Measurements from ENCODE around the gene MRPS33. TPM values are rescaled to one million over a fixed set of nuclear protein-coding genes. Genes with fewer than 3 reads are reported as not detected.

MRPS33 gene
- total and polyA plus RNA-seq, 2 donors (not counting 1 experiment from before 2014, with no cell fraction given), result 9.1 to 25.3 TPM

DNA sequence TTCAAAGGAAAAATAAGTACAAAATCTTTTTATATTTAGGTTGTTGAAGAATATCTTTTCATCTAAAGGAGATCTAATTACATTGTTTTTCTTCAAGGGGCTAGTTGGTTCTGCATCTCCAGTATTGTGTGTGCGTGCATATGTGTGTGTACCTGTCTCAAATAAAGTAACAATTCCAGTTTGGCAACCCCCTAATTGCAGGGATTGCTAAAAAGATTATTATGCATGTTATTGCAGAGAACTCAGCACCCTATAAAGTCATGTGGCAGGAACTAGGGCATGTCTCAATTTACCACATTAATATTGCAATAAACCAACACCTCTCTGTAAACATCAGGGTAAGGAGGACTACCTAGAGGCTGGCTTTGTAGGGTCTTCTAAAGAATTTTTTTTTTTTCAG, 37.0 kb downstream of the MRPS33 start:
- Histone ChIP-seq H3K4me2 (replicated peaks; ENCODE audit: low read depth, low read length, poor library complexity, severe bottlenecking) (no peak overlapping the region), H3K27me3 (replicated peaks in 1 of 4; ENCODE audit: control extremely low read depth in 1 of 4, control insufficient read depth in 3 of 4, insufficient read depth in 4 of 4, low read length in 3 of 4) (peaks cover 0 to 8% (median 0%) of the 10 kb centered on the region in 4 experiments), H3K4me1 (ENCODE audit: control insufficient read depth in 2 of 2, insufficient read depth in 2 of 2, low read length in 2 of 2) (no peaks in the 10 kb centered on the region), H3K9ac (ENCODE audit: low read length) (no peak overlapping the region), H3K4me3 (ENCODE audit: control extremely low read depth in 1 of 5, extremely low read depth in 1 of 5, insufficient read depth in 1 of 5, low read depth in 2 of 5, low read length in 4 of 5) (no peak overlapping the region), H4K20me1 (ENCODE audit: control insufficient read depth, insufficient read depth, low read length, poor library complexity, severe bottlenecking) (no peaks in the 10 kb centered on the region), H3K27ac (ENCODE audit: low read length in 2 of 2) (no peak overlapping the region), H2AFZ (ENCODE audit: insufficient read depth, low read depth, low read length, poor library complexity, severe bottlenecking) (no peak overlapping the region), H3K79me2 (ENCODE audit: control insufficient read depth, insufficient read depth, low read length) (no peaks in the 10 kb centered on the region), H3K36me3 (replicated peaks in 1 of 2; ENCODE audit: control extremely low read depth in 1 of 2, control insufficient read depth in 1 of 2, extremely low read depth in 1 of 2, insufficient read depth in 2 of 2, low read length in 1 of 2) (no peaks in the 10 kb centered on the region), H3K9me3 (ENCODE audit: control extremely low read depth in 1 of 3, control insufficient read depth in 2 of 3, insufficient read depth in 1 of 3, low read length in 2 of 3) (no peaks in the 10 kb centered on the region)
- H3K27ac Mint-ChIP-seq, result no peak overlapping the region
- DNase-seq (no peak), ATAC-seq (ENCODE audit: low read depth) (no peak)
- ChIA-PET POLR2A (no interaction called here), CTCF (no interaction called here)
- H3K27me3 Mint-ChIP-seq, result peaks cover 35% of the 10 kb centered on the region
- no peaks in the 10 kb centered on the region for H3K9me3 Mint-ChIP-seq (ENCODE audit: insufficient read depth)
- no peaks in the 10 kb centered on the region for H3K4me1 Mint-ChIP-seq
- WGBS (ENCODE audit: insufficient coverage), result no CpG with 5 or more reads among the region's 1 CpG
- no peak overlapping the region for H3K4me3 Mint-ChIP-seq
- intact Hi-C loops (cut with micrococcal nuclease), result no loop called here
- no peak for TF ChIP-seq EZH2 (IDR thresholded peaks at IDR 0.05; ENCODE audit: borderline replicate concordance, insufficient read depth, low read depth, low read length, poor library complexity, severe bottlenecking)
- TF ChIP-seq, protein P1, sequence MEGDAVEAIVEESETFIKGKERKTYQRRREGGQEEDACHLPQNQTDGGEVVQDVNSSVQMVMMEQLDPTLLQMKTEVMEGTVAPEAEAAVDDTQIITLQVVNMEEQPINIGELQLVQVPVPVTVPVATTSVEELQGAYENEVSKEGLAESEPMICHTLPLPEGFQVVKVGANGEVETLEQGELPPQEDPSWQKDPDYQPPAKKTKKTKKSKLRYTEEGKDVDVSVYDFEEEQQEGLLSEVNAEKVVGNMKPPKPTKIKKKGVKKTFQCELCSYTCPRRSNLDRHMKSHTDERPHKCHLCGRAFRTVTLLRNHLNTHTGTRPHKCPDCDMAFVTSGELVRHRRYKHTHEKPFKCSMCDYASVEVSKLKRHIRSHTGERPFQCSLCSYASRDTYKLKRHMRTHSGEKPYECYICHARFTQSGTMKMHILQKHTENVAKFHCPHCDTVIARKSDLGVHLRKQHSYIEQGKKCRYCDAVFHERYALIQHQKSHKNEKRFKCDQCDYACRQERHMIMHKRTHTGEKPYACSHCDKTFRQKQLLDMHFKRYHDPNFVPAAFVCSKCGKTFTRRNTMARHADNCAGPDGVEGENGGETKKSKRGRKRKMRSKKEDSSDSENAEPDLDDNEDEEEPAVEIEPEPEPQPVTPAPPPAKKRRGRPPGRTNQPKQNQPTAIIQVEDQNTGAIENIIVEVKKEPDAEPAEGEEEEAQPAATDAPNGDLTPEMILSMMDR (IDR thresholded peaks at IDR 0.05), result no peak

DNA sequence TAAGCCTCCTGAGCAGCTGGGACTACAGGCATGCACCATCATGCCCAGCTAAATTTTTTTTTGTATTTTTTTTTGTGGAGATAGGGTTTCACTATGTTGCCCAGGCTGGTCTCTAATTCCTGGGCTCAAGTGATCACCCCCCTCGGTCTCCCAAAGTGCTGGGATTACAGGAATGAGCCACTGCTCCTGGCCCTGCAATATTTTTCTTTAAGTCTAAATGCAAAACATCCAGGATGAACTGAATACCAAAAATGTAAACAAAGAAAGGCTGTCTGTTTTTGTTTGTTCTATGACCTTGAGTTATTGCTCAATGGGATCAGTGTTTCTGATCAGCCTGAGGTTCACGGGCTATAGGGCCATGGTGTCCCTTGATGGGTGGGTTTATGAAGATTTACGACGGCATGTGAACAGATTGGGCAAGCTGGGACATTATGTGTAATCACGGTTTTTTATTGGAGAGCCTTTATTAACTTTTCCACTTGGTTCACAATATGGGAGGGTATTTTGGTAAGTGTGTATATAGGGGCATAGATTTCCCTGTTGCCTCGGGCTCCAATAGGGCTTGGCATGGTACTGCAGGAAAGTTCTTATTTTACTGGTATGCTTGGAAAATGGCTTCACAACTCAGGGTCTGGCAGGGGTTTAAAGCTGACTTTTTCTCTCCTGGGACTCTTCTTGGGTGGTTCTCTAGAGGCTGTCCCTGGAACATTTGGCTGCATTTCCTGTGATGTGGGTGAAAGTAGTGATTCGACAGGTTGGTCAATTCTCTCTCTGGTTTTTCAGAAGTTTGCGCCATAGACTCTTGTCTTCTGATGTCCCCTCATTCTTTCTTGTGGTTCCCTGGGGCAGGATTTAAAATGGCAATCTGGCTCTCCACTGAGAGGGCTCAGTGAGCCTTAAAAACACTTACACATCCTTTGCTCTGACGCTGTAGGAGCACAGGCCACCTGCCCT, 41.6 kb downstream of the MRPS33 start:
- no peak for DNase-seq
- TF ChIP-seq EZH2 (IDR thresholded peaks at IDR 0.05; ENCODE audit: borderline replicate concordance, insufficient read depth, low read depth, low read length, poor library complexity, severe bottlenecking), result no peak
- TF ChIP-seq, protein P1 (IDR thresholded peaks at IDR 0.05), result no peak
- WGBS (ENCODE audit: insufficient coverage), result 83% methylated on average over 3 of the region's 9 CpGs
- H3K4me3 Mint-ChIP-seq, result no peak overlapping the region
- no peak for ATAC-seq (ENCODE audit: low read depth)
- H3K27ac Mint-ChIP-seq, result no peak overlapping the region
- Histone ChIP-seq H3K27me3 (replicated peaks in 1 of 4; ENCODE audit: control extremely low read depth in 1 of 4, control insufficient read depth in 3 of 4, insufficient read depth in 4 of 4, low read length in 3 of 4) (peaks cover 0 to 6% (median 0%) of the 10 kb centered on the region in 4 experiments), H3K79me2 (ENCODE audit: control insufficient read depth, insufficient read depth, low read length) (no peaks in the 10 kb centered on the region), H3K4me2 (replicated peaks; ENCODE audit: low read depth, low read length, poor library complexity, severe bottlenecking) (no peak overlapping the region), H3K4me1 (ENCODE audit: control insufficient read depth in 2 of 2, insufficient read depth in 2 of 2, low read length in 2 of 2) (no peaks in the 10 kb centered on the region), H3K9ac (ENCODE audit: low read length) (no peak overlapping the region), H2AFZ (ENCODE audit: insufficient read depth, low read depth, low read length, poor library complexity, severe bottlenecking) (no peak overlapping the region), H3K27ac (ENCODE audit: low read length in 2 of 2) (no peak overlapping the region), H3K4me3 (ENCODE audit: control extremely low read depth in 1 of 5, extremely low read depth in 1 of 5, insufficient read depth in 1 of 5, low read depth in 2 of 5, low read length in 4 of 5) (no peak overlapping the region), H4K20me1 (ENCODE audit: control insufficient read depth, insufficient read depth, low read length, poor library complexity, severe bottlenecking) (no peaks in the 10 kb centered on the region), H3K36me3 (replicated peaks in 1 of 2; ENCODE audit: control extremely low read depth in 1 of 2, control insufficient read depth in 1 of 2, extremely low read depth in 1 of 2, insufficient read depth in 2 of 2, low read length in 1 of 2) (no peaks in the 10 kb centered on the region), H3K9me3 (ENCODE audit: control extremely low read depth in 1 of 3, control insufficient read depth in 2 of 3, insufficient read depth in 1 of 3, low read length in 2 of 3) (no peaks in the 10 kb centered on the region)
- intact Hi-C loops (cut with micrococcal nuclease), result no loop called here
- H3K4me1 Mint-ChIP-seq, result no peaks in the 10 kb centered on the region
- CTCF ChIA-PET, result no interaction called here
- POLR2A ChIA-PET, result no interaction called here
- H3K9me3 Mint-ChIP-seq (ENCODE audit: insufficient read depth), result no peaks in the 10 kb centered on the region
- peaks cover 12% of the 10 kb centered on the region for H3K27me3 Mint-ChIP-seq
